ENCODE results near the gene C5orf46. TPM values are rescaled to one million over a fixed set of nuclear protein-coding genes. Genes with fewer than 3 reads are reported as not detected.

Gene C5orf46
- total RNA-seq, 1 donor from 2014 or later: 22.6 TPM

DNA sequence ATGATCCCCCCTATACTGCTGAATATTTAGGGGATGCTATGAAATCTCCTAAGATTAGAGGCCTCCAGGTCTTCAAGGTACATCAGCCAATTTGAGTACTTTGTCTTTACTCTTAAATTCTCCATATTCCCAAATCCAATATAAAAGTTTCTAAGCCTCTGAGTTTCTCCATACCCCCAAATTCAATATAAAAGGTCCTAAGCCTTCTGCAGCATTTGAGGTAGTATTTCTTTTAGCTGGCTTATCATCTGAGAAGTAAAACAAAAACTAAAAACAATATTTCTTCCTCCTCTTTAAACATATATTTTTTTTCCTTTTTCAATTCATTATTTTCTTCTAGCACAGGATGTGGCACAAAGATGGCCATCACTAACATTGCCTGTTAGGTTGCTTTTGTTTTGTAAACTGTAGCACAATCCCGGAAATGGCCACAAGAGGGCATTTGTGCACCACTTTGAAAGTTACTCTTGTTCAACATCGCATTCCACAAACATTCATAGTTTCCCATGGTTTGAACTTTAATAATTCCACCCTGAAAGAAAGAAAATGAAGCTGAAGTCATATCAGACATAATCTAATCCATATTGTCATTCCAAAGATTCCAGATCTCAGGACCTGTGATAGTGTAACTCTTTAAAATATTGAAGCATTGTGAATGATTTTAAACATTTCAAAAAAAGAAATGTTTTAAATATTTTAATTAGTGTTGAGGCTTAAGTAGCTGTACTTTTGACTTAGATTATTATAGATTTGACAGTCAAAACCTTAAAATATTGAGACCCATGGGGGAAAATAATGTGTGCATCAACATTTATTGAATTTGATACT lies 48.8 kb downstream of the C5orf46 start:
- Histone ChIP-seq H3K36me3 (ENCODE audit: insufficient read depth, low read length) (no peaks in the 10 kb centered on the region), H4K20me1 (ENCODE audit: insufficient read depth, low read length) (no peaks in the 10 kb centered on the region), H3K4me1 (ENCODE audit: insufficient read depth, low read length) (no peaks in the 10 kb centered on the region), H2AFZ (ENCODE audit: low read depth, low read length) (no peak overlapping the region), H3K4me2 (ENCODE audit: low read length) (no peak overlapping the region), H3K27ac (ENCODE audit: low read depth, low read length) (no peak overlapping the region), H3K79me2 (ENCODE audit: insufficient read depth, low read length) (no peaks in the 10 kb centered on the region), H3K4me3 (ENCODE audit: insufficient read depth, low read depth, low read length) (no peak overlapping the region), H3K9me3 (ENCODE audit: insufficient read depth, low read depth, low read length) (no peaks in the 10 kb centered on the region), H3K9ac (ENCODE audit: low read length) (no peak overlapping the region), H3K27me3 (ENCODE audit: insufficient read depth, low read length) (no peaks in the 10 kb centered on the region)
- H3K9me3 Mint-ChIP-seq (ENCODE audit: unreplicated experiment): no peaks in the 10 kb centered on the region
- DNase-seq (ENCODE audit: low read depth): peak; percentile 26
- H3K4me3 Mint-ChIP-seq (ENCODE audit: unreplicated experiment): no peak overlapping the region
- TF ChIP-seq, protein P1, sequence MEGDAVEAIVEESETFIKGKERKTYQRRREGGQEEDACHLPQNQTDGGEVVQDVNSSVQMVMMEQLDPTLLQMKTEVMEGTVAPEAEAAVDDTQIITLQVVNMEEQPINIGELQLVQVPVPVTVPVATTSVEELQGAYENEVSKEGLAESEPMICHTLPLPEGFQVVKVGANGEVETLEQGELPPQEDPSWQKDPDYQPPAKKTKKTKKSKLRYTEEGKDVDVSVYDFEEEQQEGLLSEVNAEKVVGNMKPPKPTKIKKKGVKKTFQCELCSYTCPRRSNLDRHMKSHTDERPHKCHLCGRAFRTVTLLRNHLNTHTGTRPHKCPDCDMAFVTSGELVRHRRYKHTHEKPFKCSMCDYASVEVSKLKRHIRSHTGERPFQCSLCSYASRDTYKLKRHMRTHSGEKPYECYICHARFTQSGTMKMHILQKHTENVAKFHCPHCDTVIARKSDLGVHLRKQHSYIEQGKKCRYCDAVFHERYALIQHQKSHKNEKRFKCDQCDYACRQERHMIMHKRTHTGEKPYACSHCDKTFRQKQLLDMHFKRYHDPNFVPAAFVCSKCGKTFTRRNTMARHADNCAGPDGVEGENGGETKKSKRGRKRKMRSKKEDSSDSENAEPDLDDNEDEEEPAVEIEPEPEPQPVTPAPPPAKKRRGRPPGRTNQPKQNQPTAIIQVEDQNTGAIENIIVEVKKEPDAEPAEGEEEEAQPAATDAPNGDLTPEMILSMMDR (IDR thresholded peaks at IDR 0.05; ENCODE audit: insufficient read depth, low read depth, low read length): peak; percentile 90
- TF ChIP-seq EZH2 (IDR thresholded peaks at IDR 0.05; ENCODE audit: insufficient read depth, low read length): no peak
- peaks cover 4% of the 10 kb centered on the region for H3K4me1 Mint-ChIP-seq (ENCODE audit: low read depth, unreplicated experiment)
- FAIRE-seq: no peak
- H3K36me3 Mint-ChIP-seq (ENCODE audit: low read depth, unreplicated experiment): no peaks in the 10 kb centered on the region
- no peak overlapping the region for H3K27ac Mint-ChIP-seq (ENCODE audit: unreplicated experiment)
- peaks cover 2% of the 10 kb centered on the region for H3K27me3 Mint-ChIP-seq (ENCODE audit: low read depth, unreplicated experiment)

DNA sequence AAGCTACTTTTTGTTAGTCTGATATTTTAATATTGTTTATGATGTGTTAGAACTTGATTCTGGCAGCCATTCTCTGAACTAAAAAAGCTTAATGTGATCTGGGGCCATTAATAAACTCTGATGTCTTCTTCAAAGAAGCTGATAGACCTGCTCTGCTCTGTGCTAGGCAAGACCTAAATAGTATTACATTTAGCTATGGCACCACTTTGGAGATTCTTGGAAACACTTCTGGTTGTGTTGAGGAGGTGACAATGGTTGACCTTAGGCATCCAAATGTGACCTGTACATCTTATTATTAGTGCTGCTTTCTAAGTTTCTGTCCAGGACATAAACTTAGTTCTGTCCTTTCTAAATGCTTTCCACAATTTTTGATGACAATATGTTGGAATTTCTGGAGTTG lies 49.5 kb downstream of the C5orf46 start:
- Mint-ChIP-seq H3K27ac (ENCODE audit: unreplicated experiment) (no peak overlapping the region), H3K4me3 (ENCODE audit: unreplicated experiment) (no peak overlapping the region)

More for the DNA sequence above, 49.5 kb downstream of the C5orf46 start:
- Histone ChIP-seq H2AFZ (ENCODE audit: low read depth, low read length) (no peak overlapping the region), H3K4me1 (ENCODE audit: insufficient read depth, low read length) (no peaks in the 10 kb centered on the region), H3K36me3 (ENCODE audit: insufficient read depth, low read length) (no peaks in the 10 kb centered on the region), H3K27me3 (ENCODE audit: insufficient read depth, low read length) (no peaks in the 10 kb centered on the region), H4K20me1 (ENCODE audit: insufficient read depth, low read length) (no peaks in the 10 kb centered on the region), H3K4me2 (ENCODE audit: low read length) (no peak overlapping the region), H3K9ac (ENCODE audit: low read length) (no peak overlapping the region), H3K9me3 (ENCODE audit: insufficient read depth, low read depth, low read length) (peaks cover 3% of the 10 kb centered on the region), H3K4me3 (ENCODE audit: insufficient read depth, low read depth, low read length) (no peak overlapping the region), H3K27ac (ENCODE audit: low read depth, low read length) (no peak overlapping the region), H3K79me2 (ENCODE audit: insufficient read depth, low read length) (no peaks in the 10 kb centered on the region)
- Mint-ChIP-seq H3K4me1 (ENCODE audit: low read depth, unreplicated experiment) (peaks cover 4% of the 10 kb centered on the region), H3K36me3 (ENCODE audit: low read depth, unreplicated experiment) (no peaks in the 10 kb centered on the region), H3K27me3 (ENCODE audit: low read depth, unreplicated experiment) (peaks cover 2% of the 10 kb centered on the region), H3K9me3 (ENCODE audit: unreplicated experiment) (no peaks in the 10 kb centered on the region)
- DNase-seq (ENCODE audit: low read depth) (no peak), FAIRE-seq (peak; percentile 5)
- TF ChIP-seq, protein P1 (IDR thresholded peaks at IDR 0.05; ENCODE audit: insufficient read depth, low read depth, low read length): no peak
- TF ChIP-seq EZH2 (IDR thresholded peaks at IDR 0.05; ENCODE audit: insufficient read depth, low read length): no peak
